ENCODE measurements around the gene UCHL3. TPM values are rescaled to one million over a fixed set of nuclear protein-coding genes. Genes with fewer than 3 reads are reported as not detected.

UCHL3 gene
- total and polyA plus RNA-seq, 10 of the 15 experiments (the other 5 are each of a cell fraction or from before 2014, with no cell fraction given), result 52.5 to 179 (median 104) TPM

DNA sequence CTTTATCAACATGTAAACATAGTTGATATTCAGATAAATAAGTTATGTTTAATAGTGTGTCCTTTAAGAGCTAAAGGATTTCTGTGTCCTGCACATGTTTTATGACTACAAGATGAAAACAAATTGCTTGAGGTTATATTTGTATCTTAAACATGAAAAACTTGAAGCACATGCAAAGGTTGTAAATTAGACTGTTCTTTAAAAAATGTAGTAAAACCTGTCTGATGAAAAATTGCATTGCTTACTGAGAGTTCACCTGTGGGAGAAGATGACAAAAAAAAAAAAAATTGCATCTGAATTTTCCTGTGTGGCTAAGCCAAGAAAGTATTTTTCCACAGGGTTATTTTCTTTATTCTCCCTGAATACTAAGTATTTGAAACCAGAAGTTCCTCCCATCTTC is 60.9 kb downstream of the UCHL3 start:
- no peaks in the 10 kb centered on the region for H3K79me2 ChIP-seq (ENCODE audit: control insufficient read depth, insufficient read depth, low read length)
- no TSS peak for BruUV-seq (replicated peaks)
- H3K9me3 ChIP-seq (replicated peaks; ENCODE audit: control insufficient read depth, insufficient read depth, low read length), result no peaks in the 10 kb centered on the region
- in situ Hi-C loops (cut with MboI) (no loop called here), intact Hi-C loops (cut with micrococcal nuclease; ENCODE audit: unreplicated experiment) (no loop called here)
- 0 out of 4 replicates have a peak, but pooled peaks cover 0 to 7% of the 10 kb centered on the region in 2 experiments for H3K36me3 ChIP-seq (ENCODE audit: control insufficient read depth in 2 of 2, insufficient read depth in 2 of 2, low read length in 1 of 2)
- RAD21 ChIA-PET (ENCODE audit: unreplicated experiment), result no interaction called here
- POLR2A ChIA-PET, result no interaction called here
- SMC1A ChIA-PET (ENCODE audit: uncharacterized antibody, unreplicated experiment), result no interaction called here
- no peak overlapping the region for H2AFZ ChIP-seq (ENCODE audit: control insufficient read depth, low read depth, low read length)
- H3K27ac ChIP-seq (ENCODE audit: control insufficient read depth, insufficient read depth), result no peak overlapping the region
- DNase-seq (ENCODE audit: low read depth, low spot score) (no peak), ATAC-seq (no peak), FAIRE-seq (no peak)
- H3K27me3 ChIP-seq (replicated peaks in 1 of 2; ENCODE audit: control insufficient read depth in 2 of 2, insufficient read depth in 2 of 2, low read length in 1 of 2), result no peaks in the 10 kb centered on the region
- TF ChIP-seq KLF5 (IDR thresholded peaks at IDR 0.05; ENCODE audit: partially characterized antibody), result no peak
- no peak for TF ChIP-seq YY1 (IDR thresholded peaks at IDR 0.05; ENCODE audit: low read depth, low read length)
- no peak for TF ChIP-seq MEF2B (IDR thresholded peaks at IDR 0.05; ENCODE audit: partially characterized antibody, poor library complexity, severe bottlenecking)
- no peak for TF ChIP-seq SMAD1 (IDR thresholded peaks at IDR 0.05; ENCODE audit: low read depth, partially characterized antibody)
- TF ChIP-seq, protein P1, sequence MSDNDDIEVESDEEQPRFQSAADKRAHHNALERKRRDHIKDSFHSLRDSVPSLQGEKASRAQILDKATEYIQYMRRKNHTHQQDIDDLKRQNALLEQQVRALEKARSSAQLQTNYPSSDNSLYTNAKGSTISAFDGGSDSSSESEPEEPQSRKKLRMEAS (IDR thresholded peaks at IDR 0.05; ENCODE audit: low read depth, low read length), result no peak
- TF ChIP-seq SIX5 (IDR thresholded peaks at IDR 0.05; ENCODE audit: low read depth, low read length, severe bottlenecking), result no peak
- TF ChIP-seq NFYB (IDR thresholded peaks at IDR 0.05; ENCODE audit: insufficient read depth, low read depth, low read length), result no peak
- H3K4me2 ChIP-seq (ENCODE audit: control insufficient read depth, insufficient read depth), result no peak overlapping the region
- CTCF ChIA-PET, result interaction anchor here (0.6 to 1.1 kb wide), 2 partner anchors 133 to 326 kb away, joined by 3 read pairs; no protein-coding TSS in a partner anchor
- H3K9ac ChIP-seq (ENCODE audit: control insufficient read depth, insufficient read depth, low read length), result no peak overlapping the region
- H3K4me3 ChIP-seq, result no peak overlapping the region
- no peaks in the 10 kb centered on the region for H4K20me1 ChIP-seq (ENCODE audit: control insufficient read depth, insufficient read depth)
- no peaks in the 10 kb centered on the region for H3K4me1 ChIP-seq (ENCODE audit: control insufficient read depth, insufficient read depth, low read length)

DNA sequence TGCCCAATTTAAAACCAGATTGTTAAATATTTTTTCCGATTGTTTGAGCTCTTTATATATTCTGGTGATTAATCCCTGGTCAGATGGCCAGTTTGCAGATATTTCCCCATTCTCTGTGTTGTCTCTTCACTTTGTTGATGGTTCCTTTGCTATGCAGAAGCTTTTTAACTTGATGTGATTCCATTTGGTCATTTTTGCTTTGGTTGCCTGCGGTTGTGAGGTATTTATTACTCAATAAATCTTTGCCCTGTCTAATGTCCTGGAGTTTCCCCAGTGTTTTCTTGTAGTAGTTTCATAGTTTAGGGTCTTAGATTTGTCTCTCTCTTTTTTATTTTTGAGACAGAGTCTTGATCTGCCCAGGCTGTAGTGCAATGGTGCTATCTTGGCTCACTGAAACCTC is 62.8 kb downstream of the UCHL3 start:
- in situ Hi-C loops (cut with MboI) (no loop called here), intact Hi-C loops (cut with micrococcal nuclease; ENCODE audit: unreplicated experiment) (no loop called here)
- Histone ChIP-seq H3K27ac (ENCODE audit: control insufficient read depth, insufficient read depth) (no peak overlapping the region), H3K4me1 (ENCODE audit: control insufficient read depth, insufficient read depth, low read length) (no peaks in the 10 kb centered on the region), H4K20me1 (ENCODE audit: control insufficient read depth, insufficient read depth) (no peaks in the 10 kb centered on the region), H3K4me3 (no peak overlapping the region), H3K9me3 (replicated peaks; ENCODE audit: control insufficient read depth, insufficient read depth, low read length) (no peaks in the 10 kb centered on the region), H3K9ac (ENCODE audit: control insufficient read depth, insufficient read depth, low read length) (no peak overlapping the region), H3K27me3 (replicated peaks in 1 of 2; ENCODE audit: control insufficient read depth in 2 of 2, insufficient read depth in 2 of 2, low read length in 1 of 2) (no peaks in the 10 kb centered on the region), H3K79me2 (ENCODE audit: control insufficient read depth, insufficient read depth, low read length) (no peaks in the 10 kb centered on the region), H3K36me3 (ENCODE audit: control insufficient read depth in 2 of 2, insufficient read depth in 2 of 2, low read length in 1 of 2) (no peaks in the 10 kb centered on the region), H2AFZ (ENCODE audit: control insufficient read depth, low read depth, low read length) (no peak overlapping the region), H3K4me2 (ENCODE audit: control insufficient read depth, insufficient read depth) (no peak overlapping the region)
- RAD21 ChIA-PET (ENCODE audit: unreplicated experiment), result no interaction called here
- SMC1A ChIA-PET (ENCODE audit: uncharacterized antibody, unreplicated experiment), result no interaction called here
- DNase-seq (ENCODE audit: low read depth, low spot score), result no peak
- CTCF ChIA-PET, result interaction anchor here (1.2 kb wide), 1 partner anchor 20 kb away, joined by 3 read pairs; no protein-coding TSS in a partner anchor
- no peak for ATAC-seq
- no peak for FAIRE-seq
- POLR2A ChIA-PET, result no interaction called here
- WGBS (ENCODE audit: insufficient coverage, insufficient replicate concordance, low lambda C conversion rate, missing lambda C conversion rate), result 100% methylated on average over 2 of the region's 2 CpGs
- BruUV-seq (replicated peaks), result no TSS peak
- TF ChIP-seq BRCA1 (IDR thresholded peaks at IDR 0.05; ENCODE audit: low read depth, low read length), result no peak
- TF ChIP-seq RAD51 (IDR thresholded peaks at IDR 0.05), result no peak
- TF ChIP-seq YY1 (IDR thresholded peaks at IDR 0.05; ENCODE audit: low read depth, low read length), result no peak
- TF ChIP-seq SMAD1 (IDR thresholded peaks at IDR 0.05; ENCODE audit: low read depth, partially characterized antibody), result no peak
- no peak for TF ChIP-seq STAT1 (conservative IDR thresholded peaks at IDR 0.05)
- no peak for TF ChIP-seq POLR2A (IDR thresholded peaks at IDR 0.05; ENCODE audit: low read depth, low read length)
- TF ChIP-seq TARDBP (IDR thresholded peaks at IDR 0.05; ENCODE audit: borderline replicate concordance), result no peak
- no peak for TF ChIP-seq ZNF217 (IDR thresholded peaks at IDR 0.05)
- TF ChIP-seq RBBP5 (conservative IDR thresholded peaks at IDR 0.05), result no peak
- no peak for TF ChIP-seq IKZF1 (conservative IDR thresholded peaks at IDR 0.05)
- no peak for TF ChIP-seq HDAC6 (IDR thresholded peaks at IDR 0.05; ENCODE audit: unreplicated experiment)
- TF ChIP-seq, protein P2, sequence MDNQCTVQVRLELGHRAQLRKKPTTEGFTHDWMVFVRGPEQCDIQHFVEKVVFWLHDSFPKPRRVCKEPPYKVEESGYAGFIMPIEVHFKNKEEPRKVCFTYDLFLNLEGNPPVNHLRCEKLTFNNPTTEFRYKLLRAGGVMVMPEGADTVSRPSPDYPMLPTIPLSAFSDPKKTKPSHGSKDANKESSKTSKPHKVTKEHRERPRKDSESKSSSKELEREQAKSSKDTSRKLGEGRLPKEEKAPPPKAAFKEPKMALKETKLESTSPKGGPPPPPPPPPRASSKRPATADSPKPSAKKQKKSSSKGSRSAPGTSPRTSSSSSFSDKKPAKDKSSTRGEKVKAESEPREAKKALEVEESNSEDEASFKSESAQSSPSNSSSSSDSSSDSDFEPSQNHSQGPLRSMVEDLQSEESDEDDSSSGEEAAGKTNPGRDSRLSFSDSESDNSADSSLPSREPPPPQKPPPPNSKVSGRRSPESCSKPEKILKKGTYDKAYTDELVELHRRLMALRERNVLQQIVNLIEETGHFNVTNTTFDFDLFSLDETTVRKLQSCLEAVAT (IDR thresholded peaks at IDR 0.05), result no peak
- no peak for TF ChIP-seq KLF5 (IDR thresholded peaks at IDR 0.05; ENCODE audit: partially characterized antibody)
